COLO668 (cell line): ENCODE data around the gene PSMC3.
A peak's percentile ranks its signal among the peaks of the same experiment; 100 is the strongest.

Experiments used
- DNase-seq: peaks from one replicate; lab custom pipeline; 2025; ENCODE audit not compliant: unreplicated experiment; lab: John Stamatoyannopoulos, UW

PSMC3 gene

GRCh38 chr11:47413908-47414684 lies 12.1 kb downstream of the PSMC3 start:
- no peak for DNase-seq

GRCh38 chr11:47413351-47413750 lies 12.9 kb downstream of the PSMC3 start:
- no peak for DNase-seq

GRCh38 chr11:47411884-47412746 lies 14.1 kb downstream of the PSMC3 start:
- DNase-seq: peak; percentile 64

GRCh38 chr11:47410370-47411264 lies 15.6 kb downstream of the PSMC3 start:
- DNase-seq: no peak

- DNase-seq: no peak
Observed at GRCh38 chr11:47409440-47410369, 16.5 kb downstream of the PSMC3 start.

- peak; percentile 57 for DNase-seq
Observed at GRCh38 chr11:47408598-47409439, 17.4 kb downstream of the PSMC3 start.

GRCh38 chr11:47407746-47408590 lies 18.3 kb downstream of the PSMC3 start, which contains the start of gene SLC39A13:
TSS of gene SLC39A13 (plus strand) at chr11:47408590. CDS start at chr11:47410095, 1,505 bp downstream.
- DNase-seq: peak; percentile 97

GRCh38 chr11:47406896-47407745 lies 19.1 kb downstream of the PSMC3 start:
- no peak for DNase-seq

GRCh38 chr11:47403571-47403970 lies 22.7 kb downstream of the PSMC3 start:
- no peak for DNase-seq

GRCh38 chr11:47403135-47403534 lies 23.1 kb downstream of the PSMC3 start:
- DNase-seq: no peak

GRCh38 chr11:47400768-47401279 lies 25.4 kb downstream of the PSMC3 start:
- no peak for DNase-seq

GRCh38 chr11:47399860-47400767 lies 26.1 kb downstream of the PSMC3 start:
- no peak for DNase-seq

GRCh38 chr11:47398551-47398950 lies 27.7 kb downstream of the PSMC3 start:
- DNase-seq: no peak

GRCh38 chr11:47398011-47398410 lies 28.2 kb downstream of the PSMC3 start:
- no peak for DNase-seq

GRCh38 chr11:47396049-47396320 lies 30.3 kb downstream of the PSMC3 start:
- DNase-seq: no peak
